Smooth muscle cell (in vitro differentiated cells): Measurements from ENCODE around the gene PTPRG. TPM values are rescaled to one million over a fixed set of nuclear protein-coding genes. Genes with fewer than 3 reads are reported as not detected.

Experiments used
- DNase-seq: peaks from one replicate; lab custom pipeline; 2025; ENCODE audit not compliant: unreplicated experiment; lab: John Stamatoyannopoulos, UW
- H2AFZ ChIP-seq: fragments of 200-600 bp; sonication (generic); 2 replicates; pipeline ENCODE4 v1.6.0; 2016; ENCODE audit warnings: antibody characterized with exemption, low read depth, mild to moderate bottlenecking
- H3F3A ChIP-seq: fragments of 200-600 bp; sonication (generic); 2 replicates; pipeline ENCODE4 v1.6.0; 2017; ENCODE audit warnings: antibody characterized with exemption, low read depth
- H3K27ac ChIP-seq: fragments of 200-600 bp; sonication (generic); 2 replicates; pipeline ENCODE4 v1.5.1; 2016; ENCODE audit warnings: low read depth, mild to moderate bottlenecking
- H3K27me3 ChIP-seq: fragments of 200-600 bp; sonication (generic); 2 replicates; pipeline ENCODE4 v1.6.1; 2016; ENCODE audit warnings: low read depth, mild to moderate bottlenecking
- H3K36me3 ChIP-seq: fragments of 200-600 bp; sonication (generic); 2 replicates; pipeline ENCODE4 v1.5.1; 2016; ENCODE audit warnings: low read depth
- H3K4me1 ChIP-seq: fragments of 200-600 bp; sonication (generic); 2 replicates; pipeline ENCODE4 v1.5.1; 2016; ENCODE audit warnings: low read depth
- H3K4me2 ChIP-seq: fragments of 200-600 bp; sonication (generic); 2 replicates; pipeline ENCODE4 v1.6.0; 2016; ENCODE audit warnings: mild to moderate bottlenecking
- H3K4me3 ChIP-seq: fragments of 200-600 bp; sonication (generic); 2 replicates; pipeline ENCODE4 v1.5.1; 2016; ENCODE audit warnings: mild to moderate bottlenecking
- H3K79me2 ChIP-seq: fragments of 200-600 bp; sonication (generic); 2 replicates; pipeline ENCODE4 v1.6.0; 2016; ENCODE audit warnings: low read depth, mild to moderate bottlenecking
- H3K9ac ChIP-seq: fragments of 200-600 bp; sonication (generic); 2 replicates; pipeline ENCODE4 v1.6.0; 2016; ENCODE audit warnings: low read depth
- H3K9me3 ChIP-seq: fragments of 200-600 bp; sonication (generic); replicated peaks from 2 replicates; pipeline ENCODE4 v1.5.1; 2016; ENCODE audit warnings: low read depth
- H4K20me1 ChIP-seq: fragments of 200-600 bp; sonication (generic); 2 replicates; pipeline ENCODE4 v1.6.0; 2016; ENCODE audit warnings: low read depth
- CTCF ChIP-seq: fragments of 200-600 bp; sonication (generic); IDR thresholded peaks from 2 replicates; pipeline ENCODE4 v1.5.1; 2017; ENCODE audit warnings: borderline replicate concordance, mild to moderate bottlenecking, antibody characterized with exemption; ENCODE audit not compliant: insufficient read depth, poor library complexity, severe bottlenecking
- WGBS: methylation state at CpG from one replicate; pipeline ENCODE4 v1.1.7; 2016; ENCODE audit warnings: low lambda C conversion rate; 5-methylcytosine and 5-hydroxymethylcytosine counted together
- polyA plus RNA-seq: library from polyadenylated mRNA; unstranded; fragments of >200 nt; fragmentation: Nextera tagmentation; extraction: Ambion mirVana; gene quantifications from 2 replicates; pipeline ENCODE4 v1.2.1, GENCODE V29; 2016
- total RNA-seq: library from RNA; depleted of rRNA; stranded (reverse); fragments of >200 nt; gene quantifications from 2 replicates; pipeline ENCODE4 v1.2.3, GENCODE V29; 2014

The PTPRG gene
- total and polyA plus RNA-seq, 2 experiments from 2014 or later = 21.2 to 87.3 TPM

- Histone ChIP-seq H3K9ac (no peak overlapping the region), H3K4me2 (no peak overlapping the region), H3K4me1 (peaks cover 3% of the 10 kb centered on the region), H3K79me2 (peaks cover 30% of the 10 kb centered on the region), H3K9me3 (no peaks in the 10 kb centered on the region), H4K20me1 (peaks cover 81% of the 10 kb centered on the region), H3K27ac (no peak overlapping the region), H2AFZ (no peak overlapping the region), H3K4me3 (no peak overlapping the region), H3F3A (peaks cover 8% of the 10 kb centered on the region), H3K27me3 (no peaks in the 10 kb centered on the region), H3K36me3 (no peaks in the 10 kb centered on the region)
- no peak for TF ChIP-seq CTCF
- DNase-seq = no peak
- WGBS = 77% methylated on average over 5 of the region's 5 CpGs
These were observed 107.0 kb downstream of the PTPRG start for GRCh38 chr3:61668317-61668864.

- DNase-seq = no peak
- no peaks in the 10 kb centered on the region for H3K36me3 ChIP-seq
- H3F3A ChIP-seq = peaks cover 4% of the 10 kb centered on the region
- WGBS = 77% methylated on average over 3 of the region's 3 CpGs
- peaks cover 77% of the 10 kb centered on the region for H4K20me1 ChIP-seq
- no peak for TF ChIP-seq CTCF
- H3K4me3 ChIP-seq = no peak overlapping the region
- H3K79me2 ChIP-seq = peaks cover 30% of the 10 kb centered on the region
- H2AFZ ChIP-seq = no peak overlapping the region
- H3K9ac ChIP-seq = no peak overlapping the region
- no peak overlapping the region for H3K4me2 ChIP-seq
- no peaks in the 10 kb centered on the region for H3K27me3 ChIP-seq
- no peak overlapping the region for H3K27ac ChIP-seq
- H3K4me1 ChIP-seq = peaks cover 3% of the 10 kb centered on the region
- H3K9me3 ChIP-seq = no peaks in the 10 kb centered on the region
These were observed 107.8 kb downstream of the PTPRG start for GRCh38 chr3:61669203-61669602.

- TF ChIP-seq CTCF = no peak
These were observed 108.4 kb downstream of the PTPRG start for GRCh38 chr3:61669668-61670299.

GRCh38 chr3:61673651-61674050 is 112.3 kb downstream of the PTPRG start:
- Histone ChIP-seq H4K20me1 (peaks cover 71% of the 10 kb centered on the region), H3K36me3 (no peaks in the 10 kb centered on the region), H2AFZ (no peak overlapping the region), H3K27ac (no peak overlapping the region), H3K4me1 (peaks cover 3% of the 10 kb centered on the region), H3K9ac (no peak overlapping the region), H3K4me3 (no peak overlapping the region), H3K79me2 (peaks cover 36% of the 10 kb centered on the region), H3K9me3 (no peaks in the 10 kb centered on the region), H3K27me3 (no peaks in the 10 kb centered on the region), H3K4me2 (no peak overlapping the region), H3F3A (no peaks in the 10 kb centered on the region)
- WGBS = 89% methylated on average over 3 of the region's 3 CpGs
- TF ChIP-seq CTCF = no peak
- no peak for DNase-seq

More at GRCh38 chr3:61669668-61670299, 108.4 kb downstream of the PTPRG start:
- WGBS = 72% methylated on average over 6 of the region's 6 CpGs
- no peak overlapping the region for H3K9ac ChIP-seq
- no peaks in the 10 kb centered on the region for H3K36me3 ChIP-seq
- no peak overlapping the region for H2AFZ ChIP-seq
- H3K4me2 ChIP-seq = no peak overlapping the region
- H3K79me2 ChIP-seq = peaks cover 34% of the 10 kb centered on the region
- no peaks in the 10 kb centered on the region for H3K9me3 ChIP-seq
- H4K20me1 ChIP-seq = peaks cover 79% of the 10 kb centered on the region
- no peak overlapping the region for H3K4me3 ChIP-seq
- DNase-seq = no peak
- H3K27ac ChIP-seq = no peak overlapping the region
- H3K4me1 ChIP-seq = peaks cover 3% of the 10 kb centered on the region
- no peaks in the 10 kb centered on the region for H3K27me3 ChIP-seq
- peaks cover 4% of the 10 kb centered on the region for H3F3A ChIP-seq
